ENCODE data around the gene STAG1. TPM values are rescaled to one million over a fixed set of nuclear protein-coding genes. Genes with fewer than 3 reads are reported as not detected.
"Not testable (repeated sequence)": the region's sequence is repeated elsewhere in the genome, so short reads cannot be mapped to it uniquely, and the experiment has no call there.

STAG1 gene
- total RNA-seq, 1 experiment from 2014 or later: 12.6 TPM

- H4K20me1 ChIP-seq (ENCODE audit: insufficient read depth, low read depth, low read length); H3K4me3 ChIP-seq (ENCODE audit: low read length); DNase-seq; H3K36me3 ChIP-seq (ENCODE audit: insufficient read depth, low read length); H3K9ac ChIP-seq (ENCODE audit: low read length); H3K4me2 ChIP-seq (ENCODE audit: low read depth, low read length, poor library complexity, severe bottlenecking); H3K9me3 ChIP-seq (ENCODE audit: low read length); H3K27ac ChIP-seq (ENCODE audit: low read length); H3K27me3 ChIP-seq (ENCODE audit: low read length); H3K9me2 ChIP-seq (replicated peaks; ENCODE audit: insufficient read depth, low read length); H2AFZ ChIP-seq (ENCODE audit: low read length): not testable (repeated sequence)
- Histone ChIP-seq H3K4me1 (ENCODE audit: low read length) (peaks cover 28% of the 10 kb centered on the region), H3K79me2 (ENCODE audit: low read length) (peaks cover 94% of the 10 kb centered on the region)
These were observed 15.2 kb downstream of the STAG1 start for GRCh38 chr3:136736950-136737349.

- Histone ChIP-seq H2AFZ (ENCODE audit: low read length) (no peak overlapping the region), H3K4me1 (ENCODE audit: low read length) (peaks cover 33% of the 10 kb centered on the region), H3K4me2 (ENCODE audit: low read depth, low read length, poor library complexity, severe bottlenecking) (no peak overlapping the region), H3K79me2 (ENCODE audit: low read length) (peaks cover 94% of the 10 kb centered on the region), H3K36me3 (ENCODE audit: insufficient read depth, low read length) (no peaks in the 10 kb centered on the region), H3K9ac (ENCODE audit: low read length) (no peak overlapping the region), H3K4me3 (ENCODE audit: low read length) (no peak overlapping the region), H3K9me2 (replicated peaks; ENCODE audit: insufficient read depth, low read length) (no peaks in the 10 kb centered on the region), H4K20me1 (ENCODE audit: insufficient read depth, low read depth, low read length) (peaks cover 6% of the 10 kb centered on the region; the same call in 1 of the 2 replicates), H3K9me3 (ENCODE audit: low read length) (no peaks in the 10 kb centered on the region), H3K27me3 (ENCODE audit: low read length) (no peaks in the 10 kb centered on the region), H3K27ac (ENCODE audit: low read length) (no peak overlapping the region)
- DNase-seq: no peak
These were observed 17.1 kb downstream of the STAG1 start for GRCh38 chr3:136735103-136735502.

- Histone ChIP-seq H3K79me2 (ENCODE audit: low read length) (peaks cover 93% of the 10 kb centered on the region), H3K9me2 (replicated peaks; ENCODE audit: insufficient read depth, low read length) (no peaks in the 10 kb centered on the region), H3K36me3 (ENCODE audit: insufficient read depth, low read length) (no peaks in the 10 kb centered on the region), H3K9ac (ENCODE audit: low read length) (no peak overlapping the region), H3K27me3 (ENCODE audit: low read length) (no peaks in the 10 kb centered on the region), H3K4me3 (ENCODE audit: low read length) (no peak overlapping the region), H4K20me1 (ENCODE audit: insufficient read depth, low read depth, low read length) (peaks cover 6% of the 10 kb centered on the region; the same call in 1 of the 2 replicates), H3K27ac (ENCODE audit: low read length) (no peak overlapping the region), H3K4me1 (ENCODE audit: low read length) (peaks cover 33% of the 10 kb centered on the region), H2AFZ (ENCODE audit: low read length) (no peak overlapping the region), H3K9me3 (ENCODE audit: low read length) (no peaks in the 10 kb centered on the region), H3K4me2 (ENCODE audit: low read depth, low read length, poor library complexity, severe bottlenecking) (no peak overlapping the region)
- no peak for DNase-seq
These were observed 17.7 kb downstream of the STAG1 start for GRCh38 chr3:136734382-136735070.

- Histone ChIP-seq H3K79me2 (ENCODE audit: low read length) (peaks cover 93% of the 10 kb centered on the region), H3K36me3 (ENCODE audit: insufficient read depth, low read length) (no peaks in the 10 kb centered on the region), H3K4me1 (ENCODE audit: low read length) (peaks cover 38% of the 10 kb centered on the region), H3K4me3 (ENCODE audit: low read length) (no peak overlapping the region), H3K9me3 (ENCODE audit: low read length) (no peaks in the 10 kb centered on the region), H3K27ac (ENCODE audit: low read length) (no peak overlapping the region), H3K9ac (ENCODE audit: low read length) (no peak overlapping the region), H4K20me1 (ENCODE audit: insufficient read depth, low read depth, low read length) (peaks cover 6% of the 10 kb centered on the region; the same call in 1 of the 2 replicates), H3K27me3 (ENCODE audit: low read length) (no peaks in the 10 kb centered on the region), H2AFZ (ENCODE audit: low read length) (no peak overlapping the region), H3K9me2 (replicated peaks; ENCODE audit: insufficient read depth, low read length) (no peaks in the 10 kb centered on the region), H3K4me2 (ENCODE audit: low read depth, low read length, poor library complexity, severe bottlenecking) (no peak overlapping the region)
- DNase-seq: no peak
These were observed 18.8 kb downstream of the STAG1 start for GRCh38 chr3:136733317-136733833.

- no peaks in the 10 kb centered on the region for H3K9me3 ChIP-seq (ENCODE audit: low read length)
- no peaks in the 10 kb centered on the region for H3K36me3 ChIP-seq (ENCODE audit: insufficient read depth, low read length)
- peaks cover 96% of the 10 kb centered on the region for H3K79me2 ChIP-seq (ENCODE audit: low read length)
- H4K20me1 ChIP-seq (ENCODE audit: insufficient read depth, low read depth, low read length): peaks cover 6% of the 10 kb centered on the region; the same call in 1 of the 2 replicates
- H3K4me3 ChIP-seq (ENCODE audit: low read length): no peak overlapping the region
- H3K27ac ChIP-seq (ENCODE audit: low read length): peak overlapping the region; percentile 37
- H3K27me3 ChIP-seq (ENCODE audit: low read length): no peaks in the 10 kb centered on the region
- H3K4me2 ChIP-seq (ENCODE audit: low read depth, low read length, poor library complexity, severe bottlenecking): no peak overlapping the region
- H2AFZ ChIP-seq (ENCODE audit: low read length): no peak overlapping the region
- H3K9me2 ChIP-seq (replicated peaks; ENCODE audit: insufficient read depth, low read length): no peaks in the 10 kb centered on the region
- DNase-seq: no peak
- peak overlapping the region; percentile 12; the same call in 1 of the 2 replicates for H3K9ac ChIP-seq (ENCODE audit: low read length)
- peaks cover 49% of the 10 kb centered on the region for H3K4me1 ChIP-seq (ENCODE audit: low read length)
These were observed 20.8 kb downstream of the STAG1 start for GRCh38 chr3:136731274-136731884.

GRCh38 chr3:136730595-136731273, 21.4 kb downstream of the STAG1 start:
- H3K36me3 ChIP-seq (ENCODE audit: insufficient read depth, low read length): no peaks in the 10 kb centered on the region
- H3K27me3 ChIP-seq (ENCODE audit: low read length): no peaks in the 10 kb centered on the region
- peaks cover 96% of the 10 kb centered on the region for H3K79me2 ChIP-seq (ENCODE audit: low read length)
- peaks cover 55% of the 10 kb centered on the region for H3K4me1 ChIP-seq (ENCODE audit: low read length)
- H3K27ac ChIP-seq (ENCODE audit: low read length): peak overlapping the region; percentile 37
- H3K4me2 ChIP-seq (ENCODE audit: low read depth, low read length, poor library complexity, severe bottlenecking): no peak overlapping the region
- DNase-seq: peak; percentile 50
- H3K4me3 ChIP-seq (ENCODE audit: low read length): no peak overlapping the region
- no peaks in the 10 kb centered on the region for H3K9me3 ChIP-seq (ENCODE audit: low read length)
- peak overlapping the region; percentile 12; the same call in 1 of the 2 replicates for H3K9ac ChIP-seq (ENCODE audit: low read length)
- no peak overlapping the region for H2AFZ ChIP-seq (ENCODE audit: low read length)
- H3K9me2 ChIP-seq (replicated peaks; ENCODE audit: insufficient read depth, low read length): no peaks in the 10 kb centered on the region
- H4K20me1 ChIP-seq (ENCODE audit: insufficient read depth, low read depth, low read length): peaks cover 6% of the 10 kb centered on the region; the same call in 1 of the 2 replicates

- DNase-seq: no peak
- Histone ChIP-seq H3K9ac (ENCODE audit: low read length) (peak overlapping the region; percentile 13; the same call in 1 of the 2 replicates), H3K9me3 (ENCODE audit: low read length) (no peaks in the 10 kb centered on the region), H3K79me2 (ENCODE audit: low read length) (peaks cover 92% of the 10 kb centered on the region), H3K4me3 (ENCODE audit: low read length) (peak overlapping the region; percentile 20; the same call in 1 of the 2 replicates), H3K4me2 (ENCODE audit: low read depth, low read length, poor library complexity, severe bottlenecking) (peak overlapping the region; percentile 55), H3K36me3 (ENCODE audit: insufficient read depth, low read length) (no peaks in the 10 kb centered on the region), H2AFZ (ENCODE audit: low read length) (no peak overlapping the region), H3K27me3 (ENCODE audit: low read length) (no peaks in the 10 kb centered on the region), H3K27ac (ENCODE audit: low read length) (no peak overlapping the region), H3K9me2 (replicated peaks; ENCODE audit: insufficient read depth, low read length) (no peaks in the 10 kb centered on the region), H4K20me1 (ENCODE audit: insufficient read depth, low read depth, low read length) (peaks cover 6% of the 10 kb centered on the region; the same call in 1 of the 2 replicates), H3K4me1 (ENCODE audit: low read length) (peaks cover 60% of the 10 kb centered on the region)
These were observed 23.3 kb downstream of the STAG1 start for GRCh38 chr3:136728918-136729317.

GRCh38 chr3:136728473-136728872, 23.7 kb downstream of the STAG1 start:
- Histone ChIP-seq H3K79me2 (ENCODE audit: low read length) (peaks cover 90% of the 10 kb centered on the region), H3K27me3 (ENCODE audit: low read length) (no peaks in the 10 kb centered on the region), H3K4me2 (ENCODE audit: low read depth, low read length, poor library complexity, severe bottlenecking) (peak overlapping the region; percentile 55), H3K4me1 (ENCODE audit: low read length) (peaks cover 60% of the 10 kb centered on the region), H3K9me2 (replicated peaks; ENCODE audit: insufficient read depth, low read length) (no peaks in the 10 kb centered on the region), H3K9me3 (ENCODE audit: low read length) (no peaks in the 10 kb centered on the region), H3K27ac (ENCODE audit: low read length) (no peak overlapping the region), H3K36me3 (ENCODE audit: insufficient read depth, low read length) (no peaks in the 10 kb centered on the region), H4K20me1 (ENCODE audit: insufficient read depth, low read depth, low read length) (peaks cover 6% of the 10 kb centered on the region; the same call in 1 of the 2 replicates), H2AFZ (ENCODE audit: low read length) (no peak overlapping the region), H3K4me3 (ENCODE audit: low read length) (peak overlapping the region; percentile 20; the same call in 1 of the 2 replicates), H3K9ac (ENCODE audit: low read length) (peak overlapping the region; percentile 13; the same call in 1 of the 2 replicates)
- DNase-seq: no peak
